CD4-positive, alpha-beta T cell treated with Interleukin-4 for 1 hour (primary cell): ENCODE measurements around the gene HOXC6.
"Not testable (repeated sequence)": the region's sequence is repeated elsewhere in the genome, so short reads cannot be mapped to it uniquely, and the experiment has no call there.

Experiments used
- DNase-seq, 2 donors: peaks; one replicate each; pipeline ENCODE4 v3.0.0-alpha.2; 2020 to 2022

The HOXC6 gene

DNA sequence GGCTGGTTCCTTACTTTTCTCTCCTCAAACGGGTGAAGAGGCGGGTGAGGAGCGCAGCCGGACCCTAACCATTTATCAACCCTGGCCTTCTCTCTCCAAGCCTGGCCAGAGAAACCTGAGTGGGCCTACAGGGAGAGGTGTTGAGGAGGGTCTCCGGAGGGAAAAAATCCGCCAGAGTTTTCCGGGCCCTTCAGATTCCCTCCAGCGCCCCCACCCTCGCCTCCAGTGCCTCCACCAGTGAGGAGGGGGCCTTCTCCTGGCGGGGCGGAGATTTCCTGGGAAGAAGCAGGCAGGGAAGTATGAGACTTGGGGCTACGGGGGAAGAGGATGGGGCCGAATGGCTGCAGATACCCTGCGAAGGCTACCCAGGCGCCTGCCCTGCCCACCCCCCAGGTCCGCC is 3.2 kb downstream of the HOXC6 start:
- DNase-seq = no peak

DNA sequence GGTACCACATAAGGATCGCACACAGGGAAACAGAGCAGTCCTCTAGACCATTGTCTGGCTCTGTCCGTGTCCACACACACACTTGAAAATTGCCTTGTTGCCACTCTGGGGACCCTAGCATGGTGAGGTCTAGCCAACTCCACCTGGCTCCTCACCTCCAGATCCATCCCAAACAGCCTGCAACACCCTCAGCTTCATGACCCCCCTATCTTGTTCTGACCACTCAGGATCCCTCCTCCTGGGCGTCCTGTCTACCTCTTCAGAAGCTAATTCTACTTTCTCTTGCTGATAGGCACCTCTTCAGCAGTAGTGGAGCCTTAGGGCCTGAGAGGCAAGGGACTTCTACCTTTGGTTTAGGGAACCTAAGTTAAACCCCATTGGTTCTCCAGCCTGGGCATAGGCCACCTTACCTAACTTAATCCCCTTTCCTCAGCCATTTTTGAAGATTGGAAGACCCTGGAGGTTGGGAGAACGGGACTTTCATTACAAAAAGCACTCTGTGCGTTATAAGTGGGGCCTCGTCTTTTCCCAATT is 3.9 kb downstream of the HOXC6 start:
- DNase-seq = no peak

DNA sequence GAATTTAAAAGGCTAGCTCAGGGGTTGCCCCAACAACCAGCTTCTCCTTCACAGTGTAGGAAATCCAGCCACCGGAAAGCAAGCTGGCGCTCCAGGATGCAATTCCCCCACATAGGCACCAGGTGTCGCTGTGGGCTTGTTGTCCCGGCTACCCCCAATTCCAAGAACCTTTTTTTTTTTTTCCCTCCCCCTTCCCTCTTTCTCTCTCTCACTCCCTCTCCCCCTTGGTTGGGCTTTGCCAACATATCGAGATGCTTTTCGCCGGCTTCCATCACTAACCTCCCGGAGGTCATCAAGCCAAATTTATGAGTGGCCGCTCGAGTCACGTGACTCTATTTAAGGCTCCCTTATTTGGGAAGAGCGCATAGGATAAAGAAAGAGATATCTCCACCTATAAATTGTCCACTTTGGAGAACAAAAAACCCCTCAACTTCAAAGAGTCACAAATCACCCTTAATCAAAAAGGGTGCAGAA is 4.4 kb downstream of the HOXC6 start, which contains the start of gene HOXC5:
Gene HOXC5 (plus strand): TSS at position 424 of the 474 bp plus-strand sequence. CDS start 73 bp downstream, outside the sequence.
- DNase-seq = peak; percentile 67 to 69

DNA sequence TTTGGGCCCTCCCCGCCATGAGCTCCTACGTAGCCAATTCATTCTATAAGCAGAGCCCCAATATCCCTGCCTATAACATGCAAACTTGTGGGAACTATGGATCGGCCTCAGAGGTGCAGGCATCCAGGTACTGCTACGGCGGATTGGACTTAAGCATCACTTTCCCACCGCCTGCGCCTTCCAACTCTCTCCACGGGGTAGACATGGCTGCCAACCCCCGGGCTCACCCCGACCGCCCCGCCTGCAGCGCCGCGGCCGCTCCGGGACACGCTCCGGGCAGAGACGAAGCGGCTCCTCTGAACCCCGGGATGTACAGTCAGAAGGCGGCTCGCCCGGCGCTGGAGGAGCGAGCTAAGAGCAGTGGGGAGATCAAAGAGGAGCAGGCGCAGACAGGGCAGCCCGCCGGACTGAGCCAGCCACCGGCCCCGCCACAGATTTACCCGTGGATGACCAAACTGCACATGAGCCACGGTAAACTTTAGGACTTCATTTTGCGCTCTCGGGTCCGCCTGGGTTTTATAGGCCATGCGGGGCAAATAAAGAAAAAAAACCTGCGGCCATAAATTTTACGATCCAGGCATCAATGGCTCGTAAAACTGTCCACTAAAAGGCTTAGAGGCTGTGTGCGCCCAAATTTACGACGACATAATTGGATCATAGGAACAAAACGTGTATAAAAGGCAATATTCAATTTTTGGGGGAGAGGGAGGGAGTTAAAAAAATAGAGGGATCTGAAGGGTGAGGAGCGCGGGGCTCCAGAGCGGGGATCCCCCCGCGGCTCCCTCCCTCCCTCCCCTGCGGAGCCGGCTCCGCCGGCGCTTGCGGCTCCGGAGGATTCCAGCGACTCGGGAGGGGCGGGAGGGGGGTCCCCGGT is 5.1 kb downstream of the HOXC6 start:
- DNase-seq = no peak

DNA sequence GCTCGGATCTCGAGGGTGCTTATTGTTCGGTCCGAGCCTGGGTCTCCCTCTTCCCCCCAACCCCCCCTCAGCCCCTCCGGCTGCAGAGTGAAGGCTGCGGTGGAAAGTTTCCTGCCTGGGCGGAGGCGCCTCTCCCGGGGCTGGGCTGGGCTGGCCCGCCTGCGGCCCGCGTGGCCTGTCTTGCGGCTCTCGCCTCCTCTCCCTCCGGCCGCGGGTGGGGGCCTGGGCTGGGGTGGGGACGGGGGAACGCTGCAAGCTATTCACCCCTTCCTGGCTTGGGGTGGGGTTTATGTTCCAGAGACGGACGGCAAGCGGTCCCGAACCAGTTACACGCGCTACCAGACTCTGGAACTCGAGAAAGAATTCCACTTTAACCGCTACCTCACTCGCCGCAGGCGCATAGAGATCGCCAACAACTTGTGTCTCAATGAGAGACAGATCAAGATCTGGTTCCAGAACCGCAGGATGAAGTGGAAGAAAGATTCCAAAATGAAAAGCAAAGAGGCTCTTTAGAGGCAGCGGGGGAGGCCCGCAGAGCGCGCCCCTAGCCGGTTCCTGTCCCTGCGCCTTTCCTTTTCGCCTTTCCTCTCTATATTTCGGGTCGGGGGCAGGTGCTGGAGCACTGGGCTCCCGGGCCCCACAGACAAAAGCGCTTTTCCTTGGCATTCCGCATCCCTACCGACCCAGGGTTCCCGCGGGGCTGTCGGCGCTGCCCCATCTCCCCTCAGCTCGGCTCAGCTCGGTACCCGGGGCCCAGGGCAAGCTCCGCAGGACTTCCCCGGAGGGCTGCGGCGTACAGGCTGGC is 5.9 kb downstream of the HOXC6 start:
- DNase-seq = no peak

DNA sequence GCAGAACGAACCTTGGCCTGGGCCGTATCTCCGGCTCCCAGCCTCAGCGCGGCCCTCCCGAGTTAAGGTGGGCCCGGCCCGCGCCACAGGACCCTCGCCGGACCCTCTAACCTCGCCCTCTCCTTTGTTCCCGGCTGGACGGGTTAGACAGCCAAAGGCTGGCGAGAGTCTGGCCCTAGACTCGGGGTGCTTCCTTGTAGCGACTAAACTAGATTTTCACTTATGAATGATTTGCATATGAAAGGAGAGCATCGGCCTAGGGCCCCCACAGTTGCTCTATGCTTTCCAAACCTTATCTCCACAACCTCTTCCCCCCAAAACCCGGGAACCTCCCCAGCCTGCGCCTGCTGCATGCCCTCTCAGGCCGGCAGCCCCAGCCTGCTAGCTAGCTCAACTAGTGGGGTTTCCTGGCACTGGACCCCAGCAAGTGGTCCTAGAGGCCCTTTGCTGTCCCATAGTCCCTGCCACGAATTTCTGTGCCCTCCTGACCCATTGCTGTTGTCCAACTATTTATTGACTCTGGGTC is 6.6 kb downstream of the HOXC6 start:
- DNase-seq = no peak

DNA sequence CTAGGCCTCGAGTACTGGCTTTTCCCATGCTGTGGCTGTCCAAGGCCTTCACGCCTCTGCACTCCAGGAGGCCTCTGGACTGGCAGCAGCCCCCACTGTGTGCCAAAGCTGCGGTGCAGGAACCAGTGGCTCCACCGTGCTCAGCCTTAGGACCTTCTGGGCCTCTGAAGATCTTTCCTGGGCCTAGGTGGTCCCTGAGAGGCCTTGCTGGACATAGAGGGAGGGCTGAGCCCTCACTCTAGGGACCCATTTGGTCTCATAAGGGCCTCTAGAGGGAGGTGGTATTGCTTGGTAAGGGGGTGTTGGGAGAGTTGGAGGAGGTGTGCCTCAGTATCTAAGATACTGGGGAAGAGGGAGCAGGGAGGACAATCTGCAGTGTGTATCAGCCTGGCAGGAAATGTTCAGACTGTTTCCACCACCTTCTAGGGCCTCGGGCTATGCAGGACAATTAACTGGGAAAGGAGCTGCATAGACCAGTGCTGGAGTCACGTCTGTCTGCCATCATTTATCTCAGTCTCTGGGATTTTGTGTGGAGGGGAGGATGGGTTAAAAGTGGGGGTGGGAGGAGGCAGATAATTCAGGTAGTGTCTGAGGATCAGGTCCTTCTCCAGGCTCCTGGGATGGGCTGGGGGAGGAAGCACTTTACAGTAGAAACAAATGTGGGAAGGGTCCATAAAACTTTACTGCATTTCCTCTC is 7.5 kb downstream of the HOXC6 start:
- DNase-seq = no peak

DNA sequence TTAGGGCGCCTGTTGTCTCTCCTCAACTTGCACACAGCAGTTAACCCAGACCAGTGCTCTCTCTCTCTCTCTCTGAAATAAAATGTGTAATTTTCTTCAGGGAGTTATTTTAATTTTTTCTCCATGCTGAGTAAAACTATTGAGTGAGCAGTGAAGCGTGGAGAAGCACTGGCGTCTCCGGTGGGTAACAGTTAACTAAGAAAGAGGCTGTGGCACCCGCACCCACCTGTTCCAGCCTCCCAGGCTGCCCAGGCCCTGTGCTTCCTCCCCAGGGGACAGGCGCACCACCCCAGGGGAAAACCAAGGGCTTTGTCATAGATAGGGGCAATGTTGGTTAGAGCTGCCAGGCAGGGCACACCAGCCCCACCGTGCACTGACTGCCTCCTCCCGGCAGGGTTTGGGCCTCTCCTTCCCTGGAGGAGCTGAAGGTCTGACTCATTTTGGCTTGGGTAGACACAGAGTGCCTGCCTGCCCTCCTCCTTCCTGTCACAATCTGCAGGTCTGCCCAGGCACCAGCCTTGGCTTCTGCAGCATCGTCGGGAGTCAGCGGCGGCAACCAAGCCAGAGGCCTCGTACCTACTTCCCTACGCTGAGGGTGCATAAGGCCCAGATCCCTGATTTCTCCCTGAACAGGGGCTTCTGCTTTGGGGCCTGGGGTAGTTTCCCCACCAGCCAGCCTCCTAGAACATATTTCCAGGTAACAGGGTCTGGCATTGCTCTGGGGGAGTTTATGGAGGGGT is 8.6 kb downstream of the HOXC6 start:
- no peak for DNase-seq

DNA sequence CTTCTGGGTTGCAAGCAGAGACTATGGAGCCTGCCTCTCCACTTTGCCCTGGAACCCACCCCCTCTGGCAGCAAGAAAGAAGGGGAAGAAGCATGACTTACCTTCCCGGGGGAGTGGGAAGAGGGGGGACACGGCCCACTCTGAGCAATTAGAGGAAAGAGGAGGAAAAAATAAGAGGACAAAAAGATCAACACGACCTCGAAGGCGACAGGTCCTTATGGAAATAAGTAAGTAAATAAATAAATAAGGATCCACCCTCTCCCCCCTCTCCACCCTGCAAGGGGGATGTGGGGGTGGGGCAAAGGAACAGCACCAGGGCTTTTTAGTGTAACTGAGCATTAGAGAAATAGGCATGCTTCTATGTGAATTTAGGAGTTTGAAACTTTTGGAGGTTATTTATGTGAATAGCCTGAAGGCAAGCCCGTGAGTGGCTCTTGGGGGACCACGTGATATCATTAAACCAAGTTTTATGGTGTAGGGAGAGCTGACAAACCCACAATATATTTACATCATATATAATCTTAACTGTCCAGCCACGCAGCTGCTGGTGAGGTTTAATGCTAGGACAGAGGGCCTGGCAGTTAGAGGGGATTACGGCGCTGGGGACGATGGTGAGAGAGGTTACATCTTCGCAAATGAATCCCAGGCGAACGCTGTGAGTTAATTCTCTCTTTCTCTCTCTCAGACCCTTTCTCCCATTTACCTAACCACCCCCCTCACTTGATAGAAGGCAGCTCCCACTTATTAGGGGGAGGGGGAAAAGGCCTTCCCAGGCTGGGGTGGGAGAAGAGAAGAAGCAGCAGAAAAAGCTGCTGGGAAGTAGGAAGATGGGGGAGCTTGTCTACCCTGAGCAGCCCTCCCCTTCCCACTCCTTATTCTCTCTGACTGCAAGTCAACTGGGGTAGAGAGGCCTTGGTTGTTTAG is 9.4 kb downstream of the HOXC6 start:
- no peak for DNase-seq

DNA sequence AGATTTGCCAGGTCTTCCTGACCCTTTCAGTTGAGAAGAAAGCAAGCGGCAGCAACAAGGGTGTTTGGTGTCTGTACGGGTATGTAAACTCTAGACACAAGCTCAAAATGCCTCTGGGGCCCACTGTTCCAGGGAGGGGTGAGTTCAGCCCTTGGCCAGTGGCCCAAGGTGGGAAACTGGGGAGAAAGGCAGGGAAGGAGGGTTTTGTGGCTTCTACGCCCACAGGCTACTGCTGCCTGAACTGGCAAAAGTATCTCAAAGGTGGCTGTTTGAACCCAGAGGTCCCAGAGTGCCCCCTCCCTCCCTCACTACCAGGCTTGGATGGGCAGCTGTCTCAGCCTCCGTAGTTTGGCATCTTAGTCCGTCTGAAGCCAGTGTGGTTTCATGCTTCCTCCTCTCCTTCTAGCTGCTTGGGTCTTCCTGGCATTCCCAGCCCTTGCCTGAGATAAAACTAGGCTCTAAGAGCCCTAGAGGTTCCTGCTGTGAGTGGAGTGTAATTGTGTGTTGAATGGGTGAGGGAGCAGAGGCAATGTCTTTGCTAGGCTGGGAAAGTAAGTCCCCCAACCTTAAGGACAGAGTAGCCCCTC is 10.1 kb downstream of the HOXC6 start:
- DNase-seq = no peak

DNA sequence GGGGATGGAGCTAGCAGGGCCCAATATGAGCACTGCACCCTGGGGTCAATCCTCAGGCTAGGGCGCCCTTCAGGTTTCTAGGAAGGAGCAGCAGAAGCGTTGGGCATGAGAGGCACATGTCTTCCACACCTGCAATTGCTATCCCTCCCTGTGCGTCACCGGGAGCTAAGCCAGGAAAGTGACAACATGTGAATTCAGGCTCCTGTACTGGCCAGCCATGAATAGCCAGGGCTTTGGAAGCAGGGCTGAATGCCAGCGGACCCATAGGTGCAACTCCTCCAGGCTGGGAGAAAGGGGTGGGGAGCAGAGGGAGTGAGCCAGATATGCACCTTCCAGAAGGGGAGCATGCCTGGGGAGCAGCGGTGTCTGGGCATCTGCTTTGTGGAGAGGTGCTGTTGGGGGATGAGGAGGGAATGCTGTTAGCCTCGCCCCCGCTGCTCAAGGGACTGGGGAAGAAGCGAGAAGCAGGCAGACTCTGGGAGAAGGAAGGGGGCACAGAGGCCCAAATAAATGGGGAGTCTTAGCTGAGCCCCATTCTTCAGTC is 10.7 kb downstream of the HOXC6 start:
- no peak for DNase-seq

DNA sequence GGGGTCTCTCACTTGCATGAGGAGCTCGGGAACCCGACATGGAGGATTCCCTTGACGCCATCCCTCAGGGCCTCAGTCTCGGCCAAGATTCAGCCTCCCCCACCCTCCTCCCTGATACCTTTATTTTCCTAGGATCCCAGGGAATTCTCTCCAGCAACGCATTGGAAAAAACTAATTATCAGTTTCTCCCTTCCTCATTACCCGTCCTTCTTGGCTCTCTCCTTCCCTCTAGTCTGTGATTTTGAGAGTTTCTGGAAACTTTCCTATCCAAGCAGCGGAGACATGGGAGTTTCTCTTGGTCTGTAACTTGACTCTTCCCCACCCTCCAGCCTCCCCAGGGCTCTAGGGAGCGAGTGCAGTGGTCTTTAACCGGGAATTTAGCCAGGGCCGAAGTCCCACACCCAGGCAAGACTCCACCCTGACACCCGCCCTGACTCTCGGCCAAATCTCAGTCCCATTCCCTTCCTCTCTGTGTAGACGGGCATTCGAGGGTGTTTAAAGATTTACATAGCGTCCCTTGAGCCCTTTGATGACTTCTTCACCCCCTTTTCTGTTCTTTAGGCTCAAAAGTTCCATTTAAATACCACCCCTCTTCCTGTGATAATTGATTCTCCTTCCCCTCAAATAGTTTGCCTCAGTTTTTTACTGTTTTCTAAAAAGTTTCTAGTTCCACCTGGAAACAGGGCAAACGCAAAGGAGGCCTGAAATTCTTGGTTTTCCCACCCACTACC is 11.3 kb downstream of the HOXC6 start:
- DNase-seq = no peak

DNA sequence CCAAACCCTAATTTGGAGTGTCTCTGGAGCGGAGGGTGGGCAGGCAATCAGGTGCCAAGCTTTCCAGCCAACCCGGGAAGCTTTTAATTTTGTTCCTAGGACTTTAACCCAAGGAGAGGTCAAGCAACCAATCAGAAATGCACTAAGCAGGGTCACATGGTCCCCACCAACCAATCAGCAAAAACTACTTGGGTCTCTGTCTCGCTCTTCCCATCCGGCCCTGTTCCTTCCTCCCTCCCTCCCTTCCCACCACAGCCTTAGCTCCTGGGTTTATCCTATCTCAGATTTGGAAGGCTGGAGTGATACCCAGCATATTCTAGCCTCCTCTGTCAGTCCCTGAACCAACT is 11.9 kb downstream of the HOXC6 start:
- DNase-seq = no peak

DNA sequence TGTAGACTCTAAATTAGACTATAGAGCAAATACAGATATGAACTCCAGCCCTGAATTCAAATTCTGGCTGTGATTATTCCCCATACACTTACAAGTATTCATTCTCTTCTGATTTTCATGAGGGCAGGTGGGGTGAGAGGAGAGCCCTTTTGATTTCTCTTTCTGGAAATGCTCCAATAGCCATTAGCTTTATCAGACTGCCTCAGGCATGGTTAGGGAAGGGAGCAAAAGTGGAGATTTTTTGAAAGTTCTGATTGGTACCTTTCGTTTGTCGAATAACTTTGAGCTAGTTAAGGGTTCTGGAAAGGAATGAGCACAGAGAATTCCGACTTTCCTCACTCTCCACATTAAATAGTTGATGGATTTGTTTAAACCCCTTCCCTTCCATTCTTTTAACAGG is 12.4 kb downstream of the HOXC6 start:
- no peak for DNase-seq

DNA sequence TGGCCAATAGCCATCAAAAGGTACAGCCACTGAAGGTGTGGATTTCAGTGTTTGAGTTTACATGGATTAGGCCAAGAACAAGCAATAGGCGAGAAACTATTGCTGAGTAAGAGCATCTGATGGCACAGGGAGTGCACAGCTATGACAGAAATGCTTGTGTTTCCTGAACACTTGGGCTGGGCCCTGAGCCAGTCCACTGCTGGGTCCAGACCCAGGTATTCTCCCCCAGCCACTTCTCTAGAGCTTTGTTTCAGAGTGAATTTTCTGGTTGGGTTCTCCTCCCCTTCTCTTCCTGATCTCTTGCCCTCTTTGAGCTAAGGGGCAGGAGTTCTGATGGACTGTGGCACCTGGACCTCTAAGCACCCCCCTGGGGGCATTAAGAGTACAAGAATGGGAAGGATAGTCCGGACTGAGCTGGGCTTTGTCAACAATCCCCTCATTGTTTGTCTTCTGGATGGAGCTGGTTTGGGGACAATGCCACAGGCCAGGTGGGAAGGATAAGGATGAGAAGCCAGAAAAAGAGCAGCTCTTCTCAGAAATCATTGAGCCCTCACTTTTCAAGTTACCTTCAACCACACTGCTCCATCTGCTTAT is 13.0 kb downstream of the HOXC6 start:
- DNase-seq = no peak

DNA sequence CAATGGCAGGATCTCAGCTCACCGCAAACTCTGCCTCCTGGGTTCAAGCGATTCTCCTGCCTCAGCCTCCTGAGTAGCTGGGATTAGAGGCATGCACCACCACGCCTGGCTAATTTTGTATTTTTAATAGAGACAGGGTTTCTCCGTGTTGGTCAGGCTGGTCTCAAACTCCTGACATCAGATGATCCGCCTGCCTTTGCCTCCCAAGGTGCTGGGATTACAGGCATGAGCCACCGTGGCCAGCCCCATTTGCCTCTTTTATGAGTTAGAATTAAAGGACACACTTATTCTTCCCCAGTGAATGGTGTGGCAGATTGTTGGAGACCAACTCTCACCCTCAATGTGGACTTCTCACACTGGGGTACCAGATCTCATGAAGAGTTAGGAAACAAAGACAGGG is 13.8 kb downstream of the HOXC6 start:
- DNase-seq = not testable (repeated sequence)

DNA sequence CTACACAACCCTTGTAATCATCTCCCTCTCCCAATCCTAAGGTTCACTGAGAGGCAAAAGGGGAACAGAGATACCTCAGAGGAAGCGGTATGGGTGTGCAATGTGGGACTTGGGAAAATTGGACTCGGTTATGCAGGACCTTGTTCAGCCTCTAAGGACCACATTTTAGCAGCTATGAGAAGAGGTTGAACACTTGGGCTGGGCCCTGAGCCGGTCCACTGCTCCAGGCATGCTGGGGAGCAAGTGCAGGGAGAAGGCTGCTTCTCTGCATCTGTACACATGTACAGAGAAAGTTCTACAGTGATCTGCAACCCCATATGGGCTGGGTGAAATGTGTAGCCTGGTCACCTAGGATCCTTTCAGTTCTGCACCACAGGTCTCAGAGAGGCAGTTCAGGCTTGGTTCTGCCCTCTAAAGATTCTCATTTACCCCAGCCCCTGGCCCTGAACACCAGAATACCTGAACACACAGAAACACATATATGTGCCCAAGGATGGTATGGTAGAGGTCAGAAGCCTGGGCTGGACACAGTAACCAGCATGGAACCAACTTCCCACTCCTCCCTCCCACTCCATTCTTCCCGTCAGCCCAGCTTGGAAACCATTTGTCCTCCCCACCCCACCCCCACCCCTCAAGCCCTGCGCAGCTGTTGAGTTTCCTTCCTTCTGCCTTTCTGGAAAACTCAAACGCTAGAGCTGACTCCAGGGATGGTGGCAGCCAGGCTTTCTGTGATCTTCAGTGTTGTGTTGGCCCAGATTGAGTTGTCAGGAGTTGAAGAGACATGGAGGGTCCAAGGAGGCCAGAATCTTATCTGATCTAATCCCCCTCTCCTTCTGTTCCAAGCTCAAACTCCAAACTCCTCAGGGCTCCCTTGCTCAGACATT is 15.0 kb downstream of the HOXC6 start:
- no peak for DNase-seq
